Lung (tissue), 12 donors: Measurements from ENCODE around the gene PAH. TPM values are rescaled to one million over a fixed set of nuclear protein-coding genes. Genes with fewer than 3 reads are reported as not detected.

Experiments
- ATAC-seq: fragments of 200-7000 bp; cut with Tn5 transposase; one replicate; pipeline ENCODE4 v1.9.1; 2020; ENCODE audit warnings: moderate number of reproducible peaks; ENCODE audit not compliant: insufficient read depth, low FRiP score
- DNase-seq, 3 donors: peaks; one replicate each; pipeline ENCODE4 v3.0.0-alpha.2; 2013 to 2017
- H3K27ac ChIP-seq, 2 donors: one replicate each; pipeline ENCODE4 v1.5.1; 2013; ENCODE audit warnings: mild to moderate bottlenecking in 2 of 2, moderate library complexity in 2 of 2, control low read depth in 1 of 2, inconsistent platforms in 1 of 2, low read depth in 1 of 2, low read length in 1 of 2
- H3K27me3 ChIP-seq, 3 donors: one replicate each; pipeline ENCODE4 v1.5.1; 2013; ENCODE audit warnings: low read length in 2 of 3; ENCODE audit not compliant: control insufficient read depth in 3 of 3, insufficient read depth in 3 of 3
- H3K36me3 ChIP-seq, 4 donors: one replicate each; pipeline ENCODE4 v1.5.1; 2013; ENCODE audit warnings: low read length in 4 of 4, mild to moderate bottlenecking in 1 of 4, moderate library complexity in 1 of 4; ENCODE audit not compliant: control insufficient read depth in 4 of 4, insufficient read depth in 4 of 4
- H3K4me1 ChIP-seq, 5 donors: one replicate each; pipeline ENCODE4 v1.5.1; 2013; ENCODE audit warnings: low read length in 5 of 5, mild to moderate bottlenecking in 2 of 5, moderate library complexity in 1 of 5; ENCODE audit not compliant: control insufficient read depth in 5 of 5, insufficient read depth in 5 of 5
- H3K4me3 ChIP-seq: one replicate; pipeline ENCODE4 v1.5.1; 2013; ENCODE audit warnings: mild to moderate bottlenecking, control low read depth, moderate library complexity
- H3K9ac ChIP-seq, 2 donors: one replicate each; pipeline ENCODE4 v1.5.1; 2013; ENCODE audit warnings: low read length in 2 of 2, control low read depth in 1 of 2; ENCODE audit not compliant: insufficient read depth in 1 of 2
- H3K9me3 ChIP-seq, 4 donors: one replicate each; pipeline ENCODE4 v1.5.1; 2013; ENCODE audit warnings: low read length in 3 of 4, mild to moderate bottlenecking in 1 of 4, moderate library complexity in 1 of 4; ENCODE audit not compliant: control insufficient read depth in 4 of 4, insufficient read depth in 3 of 4
- CTCF ChIP-seq: IDR thresholded peaks from 2 replicates; pipeline ENCODE4 v1.5.1; 2012; ENCODE audit warnings: mild to moderate bottlenecking; ENCODE audit errors: control extremely low read depth, extremely low read depth
- WGBS, 2 donors: extraction: QIAGEN DNeasy Blood & Tissue Kit; methylation state at CpG; one replicate each; pipeline ENCODE4 v1.1.7; 2013; 5-methylcytosine and 5-hydroxymethylcytosine counted together
- polyA plus RNA-seq, 2 donors: library from polyadenylated mRNA; stranded (reverse); fragments of 200-250 nt; gene quantifications; one replicate each; pipeline ENCODE4 v1.2.1, GENCODE V29; 2013
- total RNA-seq, 2 donors: library from RNA; depleted of rRNA in 1 of 2; stranded (reverse); fragments of >200 nt in 1 of 2; gene quantifications; one replicate each; pipeline ENCODE4 v1.2.1, GENCODE V29; 2014 to 2021
- donor health status: control.
- donor health status: control.
- donor health status: Bipolar disorder and iron deficiency.
- donor health status: healthy.
- donor health status: DM: yes; HTN: yes; CAD: no.

Gene PAH
- total and polyA plus RNA-seq, 4 donors = 0.06 to 0.64 (median 0.57) TPM; not detected in 1

DNA sequence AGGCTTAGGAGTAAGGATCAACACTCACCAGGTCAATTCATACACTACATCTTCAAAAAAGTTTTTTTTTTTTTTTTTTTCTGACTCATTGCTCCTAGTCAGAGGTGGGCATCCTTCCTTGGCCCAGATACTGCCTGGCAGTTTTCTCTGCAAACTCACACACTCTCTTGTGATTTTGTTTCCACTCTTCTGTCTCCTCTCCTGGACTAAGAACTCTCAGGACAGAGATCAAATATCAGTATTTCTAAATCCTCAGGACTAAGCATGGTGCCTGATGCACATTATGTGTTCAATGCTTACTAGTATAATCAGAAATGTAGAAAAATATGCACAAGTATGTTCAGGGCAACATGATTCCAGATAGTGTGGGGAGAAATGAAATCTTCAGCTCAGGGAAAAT, 10.2 kb upstream of the PAH start:
- TF ChIP-seq CTCF = no peak
- Histone ChIP-seq H3K36me3 (no peaks in the 10 kb centered on the region), H3K4me3 (no peak overlapping the region), H3K4me1 (no peaks in the 10 kb centered on the region), H3K27ac (no peak overlapping the region), H3K27me3 (no peaks in the 10 kb centered on the region), H3K9ac (no peak overlapping the region), H3K9me3 (no peaks in the 10 kb centered on the region)
- ATAC-seq (no peak), DNase-seq (no peak)

DNA sequence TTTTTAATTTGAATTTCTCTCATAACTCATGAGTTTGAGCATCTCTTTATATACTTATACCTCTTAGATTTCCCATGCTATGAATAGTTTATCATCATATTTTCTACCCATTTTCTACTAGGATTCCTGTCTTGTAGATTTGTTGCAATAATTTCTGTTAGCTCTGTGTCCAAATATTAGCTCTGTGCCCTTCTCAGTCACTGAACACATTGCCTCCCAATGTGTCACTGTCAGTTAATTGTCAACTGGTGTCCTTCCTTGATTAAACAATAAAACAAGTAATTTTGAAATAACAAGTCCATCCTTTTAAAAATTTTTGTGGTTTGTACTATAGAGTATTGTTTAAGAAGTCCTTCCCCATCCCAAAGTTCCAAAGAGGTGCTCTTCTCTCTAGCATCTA, 4.2 kb upstream of the PAH start:
- H3K27ac ChIP-seq = no peak overlapping the region
- no peak overlapping the region for H3K9ac ChIP-seq
- DNase-seq (no peak), ATAC-seq (no peak)
- no peak for TF ChIP-seq CTCF
- H3K4me3 ChIP-seq = no peak overlapping the region
- no peaks in the 10 kb centered on the region for H3K9me3 ChIP-seq
- H3K36me3 ChIP-seq = no peaks in the 10 kb centered on the region
- H3K4me1 ChIP-seq = no peaks in the 10 kb centered on the region
- H3K27me3 ChIP-seq = no peaks in the 10 kb centered on the region

DNA sequence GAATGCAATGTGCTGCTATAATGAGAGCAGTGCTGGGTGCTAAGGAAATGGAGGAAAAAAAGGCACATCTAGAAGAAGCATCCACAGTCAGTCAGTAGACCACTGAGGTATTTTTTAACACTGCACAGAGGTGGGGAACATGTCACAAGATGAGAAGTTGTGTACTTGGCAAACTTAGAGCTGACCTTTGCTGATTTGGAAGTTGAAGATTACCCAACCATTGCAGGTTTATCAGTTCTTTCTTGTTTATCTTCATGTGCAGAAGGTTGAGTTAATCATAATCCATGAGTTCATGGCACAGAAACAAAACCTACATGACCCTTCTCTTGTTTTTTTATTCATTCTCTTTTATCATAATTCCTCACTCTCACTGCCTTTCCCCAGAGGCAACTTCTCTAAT, 3.2 kb upstream of the PAH start:
- no peaks in the 10 kb centered on the region for H3K27me3 ChIP-seq
- no peaks in the 10 kb centered on the region for H3K4me1 ChIP-seq
- H3K9me3 ChIP-seq = no peaks in the 10 kb centered on the region
- TF ChIP-seq CTCF = no peak
- no peak overlapping the region for H3K9ac ChIP-seq
- no peak for ATAC-seq
- H3K4me3 ChIP-seq = no peak overlapping the region
- DNase-seq = no peak
- H3K36me3 ChIP-seq = no peaks in the 10 kb centered on the region
- H3K27ac ChIP-seq = no peak overlapping the region

- Histone ChIP-seq H3K4me3 (no peak overlapping the region), H3K27me3 (no peaks in the 10 kb centered on the region), H3K9ac (no peak overlapping the region), H3K4me1 (no peaks in the 10 kb centered on the region), H3K27ac (no peak overlapping the region), H3K9me3 (no peaks in the 10 kb centered on the region), H3K36me3 (no peaks in the 10 kb centered on the region)
- no peak for TF ChIP-seq CTCF
- no peak for ATAC-seq
- WGBS, 2 donors = 71 to 75% methylated on average over 2 of the region's 2 CpGs
- no peak for DNase-seq
These were observed 1.8 kb upstream of the PAH start for GRCh38 chr12:102918840-102919239.
